Esophagus muscularis mucosa (tissue), 4 donors: Measurements from ENCODE around the gene TAF11.

ENCODE experiments used
- EP300 ChIP-seq: sonication (generic); formaldehyde crosslinking; IDR thresholded peaks from one replicate; pipeline ENCODE4 v1.6.1; 2017; ENCODE audit warnings: antibody characterized with exemption
- POLR2A ChIP-seq: fragments of 450-650 bp; IDR thresholded peaks from one replicate; pipeline ENCODE4 v1.6.1; 2017; ENCODE audit warnings: antibody characterized with exemption, moderate library complexity, mild to moderate bottlenecking, low read depth
- POLR2AphosphoS5 ChIP-seq, 2 donors: sonication (generic); formaldehyde crosslinking; IDR thresholded peaks; one replicate each; pipeline ENCODE4 v1.6.1; 2017; ENCODE audit warnings: antibody characterized with exemption in 2 of 2
- TF ChIP-seq, protein P1 (sequence below), 3 experiments: fragments of 200-600 bp in 2 of 3; fragments of 450-650 bp in 1 of 3; sonication (generic) in 2 of 3; IDR thresholded peaks; one replicate each; pipeline ENCODE4 v1.5.1; 2017 to 2019; ENCODE audit warnings: antibody characterized with exemption in 3 of 3, mild to moderate bottlenecking in 2 of 3, moderate library complexity in 1 of 3

DNA sequence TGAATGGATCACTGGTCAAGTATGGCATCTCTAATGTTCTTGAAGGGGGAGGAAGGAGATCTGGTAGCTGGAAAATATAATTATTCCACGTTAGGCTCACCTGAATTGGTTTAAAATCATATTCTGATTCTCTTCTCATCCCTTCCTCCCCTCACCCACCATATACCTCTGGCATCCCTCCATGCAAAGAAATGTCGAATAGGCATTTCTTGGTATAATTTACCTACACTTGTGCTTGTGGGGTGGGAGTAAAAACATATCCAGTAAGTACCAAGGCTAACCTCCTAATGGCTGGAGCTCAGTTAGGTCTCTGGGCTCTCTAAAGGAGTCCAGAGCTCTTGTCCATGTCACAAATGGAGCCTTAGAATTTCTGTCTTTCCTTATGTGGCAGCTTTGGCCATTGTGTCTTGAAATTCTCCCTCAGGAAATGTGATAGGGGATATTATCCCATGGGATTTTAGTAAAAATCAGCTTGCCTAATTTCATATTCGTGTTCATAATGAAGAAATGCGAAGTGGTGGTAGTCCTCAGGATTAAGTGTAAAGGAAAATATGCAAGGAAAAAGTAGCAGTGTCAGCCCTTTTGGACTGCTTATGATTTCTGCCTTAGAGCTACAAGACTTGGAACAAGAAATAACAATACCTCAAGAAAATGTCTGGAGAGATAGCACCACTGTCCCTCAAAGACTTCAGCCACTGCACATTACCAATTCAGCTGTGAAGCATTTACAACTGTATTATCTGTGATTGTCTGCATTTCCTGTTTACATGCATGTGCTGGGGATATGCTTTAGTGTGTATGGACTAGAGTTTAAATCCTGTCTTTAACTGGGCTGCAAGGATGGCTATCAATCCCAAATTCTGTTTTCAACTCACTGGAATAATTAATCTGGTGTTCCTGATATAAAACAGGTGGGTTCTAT, 12.3 kb downstream of the TAF11 start:
- TF ChIP-seq, protein P1, sequence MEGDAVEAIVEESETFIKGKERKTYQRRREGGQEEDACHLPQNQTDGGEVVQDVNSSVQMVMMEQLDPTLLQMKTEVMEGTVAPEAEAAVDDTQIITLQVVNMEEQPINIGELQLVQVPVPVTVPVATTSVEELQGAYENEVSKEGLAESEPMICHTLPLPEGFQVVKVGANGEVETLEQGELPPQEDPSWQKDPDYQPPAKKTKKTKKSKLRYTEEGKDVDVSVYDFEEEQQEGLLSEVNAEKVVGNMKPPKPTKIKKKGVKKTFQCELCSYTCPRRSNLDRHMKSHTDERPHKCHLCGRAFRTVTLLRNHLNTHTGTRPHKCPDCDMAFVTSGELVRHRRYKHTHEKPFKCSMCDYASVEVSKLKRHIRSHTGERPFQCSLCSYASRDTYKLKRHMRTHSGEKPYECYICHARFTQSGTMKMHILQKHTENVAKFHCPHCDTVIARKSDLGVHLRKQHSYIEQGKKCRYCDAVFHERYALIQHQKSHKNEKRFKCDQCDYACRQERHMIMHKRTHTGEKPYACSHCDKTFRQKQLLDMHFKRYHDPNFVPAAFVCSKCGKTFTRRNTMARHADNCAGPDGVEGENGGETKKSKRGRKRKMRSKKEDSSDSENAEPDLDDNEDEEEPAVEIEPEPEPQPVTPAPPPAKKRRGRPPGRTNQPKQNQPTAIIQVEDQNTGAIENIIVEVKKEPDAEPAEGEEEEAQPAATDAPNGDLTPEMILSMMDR (IDR thresholded peaks at IDR 0.05): no peak
- TF ChIP-seq POLR2A: no peak
- no peak for TF ChIP-seq EP300
- TF ChIP-seq POLR2AphosphoS5 (IDR thresholded peaks at IDR 0.05): no peak
